GM18858 (cell line): ENCODE data around the gene LIMS4.
"Not testable (repeated sequence)": the region's sequence is repeated elsewhere in the genome, so short reads cannot be mapped to it uniquely, and the experiment has no call there.

ENCODE experiments used
- ATAC-seq: cut with Tn5 transposase; IDR thresholded peaks from one replicate; pipeline ENCODE4 v1.9.1; 2021; ENCODE audit not compliant: unreplicated experiment

Gene LIMS4

DNA sequence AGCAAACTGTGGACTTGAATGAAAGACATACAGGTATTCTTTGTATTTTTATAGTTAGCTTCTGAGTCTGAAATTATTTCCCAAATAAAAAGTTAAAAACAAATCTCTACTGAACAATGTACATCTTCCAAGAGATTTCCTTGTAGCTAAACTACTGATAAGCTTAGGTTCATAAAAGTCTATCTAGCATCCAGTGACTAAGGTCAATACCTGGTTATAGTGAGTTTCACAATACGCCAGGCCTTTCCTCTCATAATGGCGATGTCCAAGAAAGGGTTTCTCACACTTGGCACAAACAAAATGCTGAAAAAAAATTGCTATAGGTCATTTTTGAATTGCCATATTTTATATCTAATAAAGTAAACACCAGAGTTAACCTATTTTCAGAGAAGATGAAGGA lies 21.7 kb downstream of the LIMS4 start:
- not testable (repeated sequence) for ATAC-seq

DNA sequence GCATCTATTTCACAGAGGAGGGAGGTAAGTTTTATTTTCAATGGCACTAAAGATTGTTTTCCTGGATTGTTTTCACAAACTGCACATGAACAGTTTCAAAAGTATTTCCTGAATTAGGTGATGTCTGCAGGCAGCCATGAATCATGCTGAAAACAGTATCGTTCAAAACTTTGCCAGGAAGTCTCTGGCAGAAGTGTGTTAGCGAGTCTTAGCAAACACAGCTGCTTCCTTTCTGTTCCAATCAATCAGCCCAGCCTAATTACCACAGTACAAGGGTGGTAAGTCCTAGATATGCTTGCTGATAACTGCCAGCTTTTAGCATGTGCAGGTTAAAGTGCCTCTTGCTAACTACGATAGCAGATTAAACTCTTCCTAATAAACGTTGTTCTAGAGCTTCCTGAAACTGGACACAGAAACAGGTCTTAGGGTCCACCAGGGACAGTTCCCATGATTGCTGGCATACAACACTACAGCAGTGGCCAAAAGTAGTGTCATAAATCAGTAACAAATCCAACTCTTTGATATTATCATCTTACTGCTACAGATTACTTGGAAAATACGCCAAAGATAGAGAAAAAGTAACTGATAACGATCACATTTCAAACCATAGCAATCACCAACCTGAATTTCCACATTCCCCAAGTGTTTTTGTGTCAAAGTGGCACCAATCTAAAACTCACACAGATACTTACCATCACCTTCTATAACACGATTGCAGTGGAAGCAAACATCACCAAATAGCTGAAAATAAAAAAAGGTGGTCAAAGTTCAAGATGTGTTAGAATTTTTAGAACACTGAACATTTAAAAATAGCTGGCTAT lies 23.3 kb downstream of the LIMS4 start:
- ATAC-seq: not testable (repeated sequence)

DNA sequence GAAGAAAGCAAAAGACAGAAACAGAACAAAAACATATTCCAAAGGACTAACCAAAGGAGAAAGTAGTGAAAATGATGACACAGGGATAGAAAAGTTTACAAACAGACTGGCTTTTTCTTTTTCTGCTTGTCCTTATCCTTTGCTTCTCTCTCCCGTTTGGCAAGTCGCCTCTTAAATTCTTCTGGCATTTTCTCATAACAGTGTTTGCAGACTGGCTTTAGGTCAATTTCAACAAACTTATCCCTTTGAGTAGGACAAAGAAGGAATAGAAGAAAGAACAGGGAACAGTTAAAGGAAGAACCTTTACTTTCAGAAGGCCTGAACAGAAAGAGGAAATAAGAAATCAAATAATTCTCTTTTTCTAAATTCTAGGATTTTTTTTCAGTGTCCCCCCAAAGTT lies 26.0 kb downstream of the LIMS4 start:
- ATAC-seq: not testable (repeated sequence)

DNA sequence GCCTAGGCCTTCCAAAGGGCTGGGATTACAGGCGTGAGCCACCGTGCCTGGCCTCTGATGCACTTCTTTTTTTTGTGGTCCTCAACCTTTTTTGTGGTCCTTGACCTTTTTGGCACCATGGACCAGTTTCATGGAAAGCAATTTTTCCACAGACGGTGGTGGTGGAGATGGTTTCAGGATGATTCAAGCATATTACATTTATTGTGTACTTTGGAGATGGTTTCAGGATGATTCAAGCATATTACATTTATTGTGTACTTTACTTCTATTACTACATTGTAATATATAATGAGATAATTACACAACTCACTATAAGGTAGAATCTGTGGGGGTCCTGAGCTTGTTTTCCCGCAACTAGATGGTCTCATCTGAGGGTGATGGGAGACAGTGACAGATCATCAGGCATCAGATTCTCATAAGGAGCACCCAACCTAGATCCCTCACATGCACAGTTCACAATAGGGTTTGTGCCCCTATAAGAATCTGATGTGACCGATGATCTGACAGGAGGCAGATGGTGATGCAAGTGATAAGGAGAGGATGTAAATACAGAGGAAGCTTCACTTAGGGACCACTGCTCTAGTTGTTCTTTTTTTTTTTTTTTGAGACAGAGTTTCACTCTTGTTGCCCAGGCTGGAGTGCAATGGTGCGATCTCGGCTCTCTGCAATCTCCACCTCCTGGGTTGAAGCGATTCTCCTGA lies 29.2 kb downstream of the LIMS4 start:
- not testable (repeated sequence) for ATAC-seq

DNA sequence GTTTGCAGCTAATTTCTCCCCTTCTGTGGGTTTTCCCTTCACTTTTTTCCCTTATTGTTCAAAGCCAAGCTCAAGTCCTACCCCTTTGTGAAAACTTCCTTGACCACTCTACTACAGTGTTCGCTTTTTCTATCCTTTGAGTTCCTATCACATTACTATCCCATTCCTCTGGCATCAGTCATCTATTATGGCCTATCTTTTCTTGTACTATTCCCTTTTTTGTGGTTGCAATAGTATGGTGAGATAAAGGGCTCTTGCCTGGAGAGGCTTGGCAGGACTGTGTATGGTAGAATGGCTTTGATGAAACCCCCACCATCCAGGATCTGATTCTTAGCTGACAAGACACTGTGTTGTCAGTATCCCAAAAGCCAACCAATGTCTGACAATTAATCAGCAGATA lies 30.7 kb downstream of the LIMS4 start:
- ATAC-seq: not testable (repeated sequence)

DNA sequence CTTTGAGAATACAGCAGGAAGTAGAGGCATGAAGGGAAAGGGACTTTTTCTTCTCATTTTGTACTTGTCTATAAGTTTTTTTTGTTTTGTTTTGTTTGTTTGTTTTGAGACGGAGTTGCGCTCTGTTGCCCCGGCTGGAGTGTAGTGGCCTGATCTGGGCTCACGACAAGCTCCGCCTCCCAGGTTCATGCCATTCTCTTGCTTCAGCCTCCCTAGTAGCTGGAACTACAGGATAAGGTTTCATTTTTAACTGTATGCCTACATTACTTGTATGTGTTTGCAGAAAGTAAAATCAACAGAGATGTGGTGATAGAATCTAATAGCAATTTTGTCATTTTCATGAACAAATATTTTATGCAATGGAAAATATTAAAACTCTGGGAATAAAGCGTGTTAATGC lies 38.1 kb downstream of the LIMS4 start:
- not testable (repeated sequence) for ATAC-seq

- ATAC-seq: not testable (repeated sequence)
Measured at GRCh38 chr2:110425725-110426124, 46.9 kb downstream of the LIMS4 start.

GRCh38 chr2:110424421-110424820 lies 48.2 kb downstream of the LIMS4 start:
- ATAC-seq: not testable (repeated sequence)

GRCh38 chr2:110423574-110423962 lies 49.0 kb downstream of the LIMS4 start:
- not testable (repeated sequence) for ATAC-seq

GRCh38 chr2:110422852-110423573 lies 49.6 kb downstream of the LIMS4 start:
- not testable (repeated sequence) for ATAC-seq

- not testable (repeated sequence) for ATAC-seq
Measured at GRCh38 chr2:110420641-110421354, 51.8 kb downstream of the LIMS4 start.

DNA sequence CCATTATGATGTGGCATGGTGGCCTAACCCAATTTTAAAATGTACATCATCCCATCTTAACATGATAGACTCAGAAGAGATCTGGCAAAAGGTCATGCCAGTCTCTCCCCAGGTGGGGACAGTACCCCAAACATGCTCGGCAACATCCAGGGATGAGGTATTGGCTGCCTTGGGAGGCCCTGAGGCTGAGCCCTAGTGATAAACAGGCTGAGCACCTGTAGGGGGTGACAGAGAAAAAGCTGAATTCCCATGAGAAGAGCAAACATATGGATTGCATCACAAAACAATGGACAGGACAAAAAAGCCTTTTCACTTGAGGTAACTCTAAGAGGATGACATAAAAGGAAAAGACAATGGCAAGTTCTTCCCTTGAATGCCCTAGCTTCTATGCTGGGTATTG lies 65.5 kb downstream of the LIMS4 start:
- ATAC-seq: not testable (repeated sequence)

DNA sequence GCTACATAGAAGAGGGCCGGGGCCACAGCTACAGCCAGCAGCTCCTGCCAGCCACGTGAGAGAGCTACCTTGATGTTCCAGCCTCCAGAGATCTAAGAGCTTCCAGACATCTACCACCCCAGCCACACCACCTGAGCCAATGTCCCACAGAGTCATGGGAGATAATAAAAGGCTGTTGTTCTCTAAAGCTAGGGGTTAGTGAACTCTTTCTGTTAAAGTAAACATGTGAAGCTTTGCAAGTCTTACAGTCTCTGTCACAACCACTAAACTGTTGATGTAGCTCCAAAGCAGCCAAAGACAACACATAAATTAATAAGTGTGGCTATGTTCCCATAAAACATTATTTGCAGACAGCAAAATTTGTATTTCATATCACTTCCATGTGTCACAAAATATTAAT lies 67.6 kb downstream of the LIMS4 start:
- not testable (repeated sequence) for ATAC-seq

- not testable (repeated sequence) for ATAC-seq
Measured at GRCh38 chr2:110404246-110404645, 68.4 kb downstream of the LIMS4 start.

DNA sequence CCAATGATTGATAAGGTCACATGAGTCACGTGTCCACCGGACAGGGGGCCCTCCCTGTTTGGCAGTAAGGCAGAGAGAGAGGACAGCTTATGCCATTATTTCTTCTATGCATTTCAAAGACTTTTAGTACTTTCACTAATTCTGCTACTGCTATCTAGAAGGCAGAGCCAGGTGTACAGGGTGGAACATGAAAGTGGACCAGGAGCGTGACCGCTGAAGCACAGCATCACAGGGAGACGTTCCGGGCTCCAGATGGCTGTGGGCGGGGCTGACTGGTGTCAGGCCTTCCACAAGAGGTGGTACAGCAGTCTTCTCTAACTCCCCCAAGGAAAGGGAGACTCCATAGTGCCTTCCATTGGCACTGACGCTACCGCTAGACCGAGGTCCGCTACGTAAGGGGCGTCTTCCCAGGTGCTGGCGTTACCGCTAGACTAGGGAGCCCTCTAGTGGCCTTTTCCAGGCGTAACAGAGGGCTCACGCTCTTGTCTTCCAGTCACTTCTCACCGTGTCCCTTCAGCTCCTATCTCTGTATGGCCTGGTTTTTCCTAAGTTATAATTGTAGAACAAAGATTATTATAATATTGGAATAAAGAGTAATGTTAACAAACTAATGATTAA lies 71.5 kb downstream of the LIMS4 start:
- peak; percentile 51 for ATAC-seq

DNA sequence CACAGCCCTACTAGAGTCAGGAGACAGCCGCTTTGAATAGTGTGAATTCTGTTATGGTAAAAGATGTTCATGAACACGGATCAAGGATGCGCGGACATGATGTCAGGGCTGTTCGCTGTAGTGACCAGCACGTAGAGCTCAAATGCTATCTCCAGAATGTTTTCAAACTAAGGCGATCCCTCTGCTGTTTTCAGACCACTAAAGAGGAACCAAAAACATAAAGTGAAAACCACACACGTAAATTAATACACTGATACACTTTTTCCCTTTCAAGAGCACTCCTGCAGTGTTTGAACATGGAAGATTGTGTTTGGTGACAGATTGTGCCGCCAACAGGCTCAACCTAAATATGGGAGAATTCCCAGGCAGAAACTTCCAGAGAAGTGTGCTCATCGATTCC lies 73.2 kb downstream of the LIMS4 start:
- ATAC-seq: not testable (repeated sequence)

DNA sequence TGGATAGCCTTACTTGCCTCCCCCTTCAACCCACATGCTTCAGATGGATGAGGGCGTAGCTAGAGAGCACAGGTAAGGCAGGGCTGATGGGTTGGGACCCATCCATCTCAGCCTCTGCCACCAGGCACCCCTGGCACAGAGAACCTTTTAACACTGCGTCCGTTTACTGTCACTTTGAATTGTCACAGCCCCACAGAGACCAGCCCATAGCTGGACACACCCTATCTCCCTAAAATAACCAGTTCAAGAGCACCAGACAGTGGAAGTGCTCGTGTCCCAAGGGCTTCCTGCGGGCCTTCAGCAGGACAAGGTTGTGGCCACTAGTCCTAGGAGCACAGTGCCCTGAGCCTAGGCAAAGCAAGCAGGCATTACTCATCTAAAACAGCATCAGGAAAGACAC lies 76.6 kb downstream of the LIMS4 start:
- not testable (repeated sequence) for ATAC-seq
